Middle frontal gyrus (tissue), 1 donor: Measurements from ENCODE around the gene ABCA4.

Experiments used
- DNase-seq: peaks from one replicate; pipeline ENCODE4 v3.0.0-alpha.2; 2015; ENCODE audit warnings: low spot score; ENCODE audit errors: extremely low spot score

The ABCA4 gene

DNA sequence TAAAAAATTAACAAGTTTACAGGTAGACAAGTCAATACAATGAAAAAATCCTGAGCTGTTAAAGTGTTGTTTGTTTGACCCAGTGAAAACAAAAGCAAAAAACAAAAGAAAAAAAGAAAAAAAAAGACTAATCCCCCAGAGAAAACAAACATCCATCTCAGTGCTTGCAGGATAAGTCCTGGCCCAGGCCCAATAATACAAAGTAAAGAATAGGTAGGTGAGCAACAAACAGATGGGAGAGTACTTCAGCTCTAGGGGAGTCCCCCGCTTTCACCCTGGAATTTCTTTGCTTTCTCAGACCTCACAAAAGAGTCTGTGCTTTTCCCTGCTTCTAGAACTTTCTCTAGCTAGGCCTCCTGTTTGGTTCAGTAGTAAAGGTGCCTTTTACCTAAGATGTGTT is 70.3 kb downstream of the ABCA4 start:
- DNase-seq, result no peak

DNA sequence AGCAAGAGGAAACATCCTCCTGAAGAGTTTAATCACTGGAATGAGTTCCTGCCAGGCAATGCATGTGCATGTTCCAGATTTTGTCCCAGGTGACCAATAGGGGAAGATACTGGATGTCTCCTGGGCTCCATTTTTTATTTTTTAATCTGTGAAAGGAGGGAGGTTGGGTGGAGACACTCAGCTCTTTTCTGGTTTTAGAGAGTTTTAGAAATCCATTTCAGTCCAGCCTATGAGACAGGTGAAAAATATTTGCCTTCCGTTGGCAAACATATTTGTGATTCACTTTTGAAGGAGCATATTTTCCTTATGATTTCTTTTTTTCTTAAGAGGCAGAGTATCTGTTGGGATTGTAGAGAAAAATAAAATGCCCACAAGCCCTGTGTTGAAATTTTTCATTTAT is 70.7 kb downstream of the ABCA4 start:
- DNase-seq, result no peak

DNA sequence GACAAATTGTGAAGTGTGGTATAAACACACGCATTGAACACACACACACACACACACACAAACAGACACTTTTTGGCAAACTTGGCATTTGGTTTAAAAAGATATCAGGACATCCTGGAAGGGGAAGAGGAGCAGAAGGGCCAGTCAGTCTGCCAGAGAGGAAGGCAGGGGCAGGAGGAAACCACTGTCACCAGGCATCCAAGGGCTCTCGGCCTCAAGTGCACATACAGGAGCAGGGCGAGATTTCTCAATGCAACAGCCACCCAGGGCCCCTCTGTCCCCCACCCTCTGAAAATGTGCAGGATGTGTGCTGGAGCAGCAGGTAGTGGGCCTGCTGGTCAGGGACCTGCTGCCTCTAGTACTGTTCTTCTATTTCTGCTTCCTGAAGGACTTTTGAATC is 71.2 kb downstream of the ABCA4 start:
- DNase-seq, result no peak

- DNase-seq, result no peak
Observed at GRCh38 chr1:94048413-94049164, 72.4 kb downstream of the ABCA4 start.

DNA sequence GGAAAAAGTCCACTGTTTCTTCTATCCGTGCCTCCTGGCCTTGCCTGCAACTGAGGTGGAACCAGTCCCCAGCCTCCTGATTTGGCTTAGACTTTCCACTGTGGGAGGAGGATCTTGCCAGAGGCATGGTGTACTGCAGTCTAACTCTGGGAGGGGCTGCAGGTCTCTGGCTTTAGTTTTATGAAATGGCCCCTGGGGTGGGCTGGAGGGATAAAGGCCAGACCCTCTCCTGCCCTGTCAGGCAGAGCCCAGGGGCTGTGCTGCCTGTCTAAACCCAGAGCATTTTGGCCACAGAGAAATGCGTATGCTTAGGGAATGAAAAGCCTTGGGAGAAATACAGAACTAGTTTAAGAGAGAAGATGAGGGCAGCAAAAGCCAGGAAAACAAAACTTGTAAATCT is 73.0 kb downstream of the ABCA4 start:
- DNase-seq, result no peak

GRCh38 chr1:94045465-94046056 is 75.4 kb downstream of the ABCA4 start:
- DNase-seq, result peak; percentile 53

DNA sequence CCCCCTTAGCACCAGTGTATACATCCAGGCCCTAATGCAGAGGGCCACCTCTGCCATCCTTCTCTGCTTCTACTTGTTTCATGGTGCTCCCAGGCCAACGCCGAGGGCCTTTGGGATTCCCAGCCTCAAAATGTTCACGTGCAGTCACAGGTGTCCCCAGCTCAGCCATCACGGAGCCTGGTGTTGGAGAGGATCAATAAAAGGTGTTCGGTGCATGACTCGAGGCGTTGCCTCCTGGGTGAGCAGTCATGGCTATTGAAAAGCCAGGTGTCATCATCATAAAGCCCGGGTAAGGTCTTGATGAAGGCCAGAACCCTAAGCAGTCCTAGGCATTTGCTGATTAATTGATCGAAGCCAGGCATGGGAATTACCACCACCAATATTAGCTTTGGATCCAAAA is 76.1 kb downstream of the ABCA4 start:
- DNase-seq, result no peak

DNA sequence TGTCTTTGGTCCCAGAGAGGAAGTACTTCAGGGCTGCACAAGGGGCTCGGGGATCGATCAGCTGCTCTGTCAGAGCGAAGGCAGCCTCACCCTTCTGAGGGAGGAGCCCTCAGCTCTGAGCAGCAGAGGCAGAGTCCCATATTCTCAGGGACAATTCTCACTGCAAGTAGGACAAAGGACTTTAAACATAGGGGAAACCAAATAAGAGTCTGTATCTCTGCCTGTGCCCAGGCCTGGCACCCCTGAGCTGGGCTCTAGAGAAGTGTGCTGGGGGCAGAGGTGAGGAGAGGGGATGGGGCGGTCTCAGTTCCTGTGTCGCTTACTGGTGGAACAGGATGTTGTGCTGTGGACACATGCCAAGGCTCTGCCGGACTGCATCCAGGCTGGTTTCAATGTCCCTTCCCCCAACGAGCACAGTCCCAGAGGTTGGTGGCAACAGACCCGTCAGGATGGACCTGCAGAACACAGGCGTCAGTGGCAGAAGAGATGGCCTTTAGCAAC is 76.6 kb downstream of the ABCA4 start:
- DNase-seq, result no peak

- no peak for DNase-seq
Observed at GRCh38 chr1:94043738-94044289, 77.1 kb downstream of the ABCA4 start.

DNA sequence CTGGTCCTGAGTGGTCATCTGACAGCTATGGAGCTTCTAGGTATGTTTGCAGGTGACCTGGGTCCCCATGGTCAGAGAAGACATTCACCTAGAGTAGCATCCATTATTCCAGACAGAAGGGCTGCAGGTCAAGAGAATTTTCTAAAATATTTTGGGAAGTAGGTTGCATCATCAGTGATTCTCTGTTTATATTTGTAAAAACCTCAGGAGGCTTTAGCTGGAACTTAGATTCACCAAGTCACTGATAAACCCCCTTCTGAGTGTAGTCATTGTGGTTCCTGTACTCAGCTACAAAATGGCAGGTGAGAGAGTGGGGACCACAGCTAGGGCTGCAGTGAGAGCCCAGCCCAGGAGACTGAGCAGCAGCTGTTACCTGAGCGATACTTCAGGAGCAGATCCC is 78.6 kb downstream of the ABCA4 start:
- DNase-seq, result no peak

GRCh38 chr1:94039871-94040569 is 80.9 kb downstream of the ABCA4 start:
- no peak for DNase-seq

DNA sequence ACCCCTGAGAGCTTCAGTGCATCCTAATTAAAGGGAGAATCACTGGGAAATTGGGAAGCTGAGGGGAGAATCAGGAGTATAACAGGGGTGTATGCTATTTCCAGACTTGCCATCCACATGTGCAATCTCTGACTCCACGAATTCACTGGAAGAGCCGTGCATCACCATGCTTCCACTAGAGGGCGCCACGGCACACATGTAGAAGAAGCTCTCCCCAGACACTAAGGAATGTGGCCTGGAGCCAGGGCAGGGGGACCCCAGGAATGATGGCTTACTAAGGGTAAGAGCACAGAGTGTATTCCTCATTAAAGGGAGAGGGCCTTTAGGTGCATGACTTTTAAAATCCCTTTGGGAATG is 81.5 kb downstream of the ABCA4 start:
- peak; percentile 46 for DNase-seq

DNA sequence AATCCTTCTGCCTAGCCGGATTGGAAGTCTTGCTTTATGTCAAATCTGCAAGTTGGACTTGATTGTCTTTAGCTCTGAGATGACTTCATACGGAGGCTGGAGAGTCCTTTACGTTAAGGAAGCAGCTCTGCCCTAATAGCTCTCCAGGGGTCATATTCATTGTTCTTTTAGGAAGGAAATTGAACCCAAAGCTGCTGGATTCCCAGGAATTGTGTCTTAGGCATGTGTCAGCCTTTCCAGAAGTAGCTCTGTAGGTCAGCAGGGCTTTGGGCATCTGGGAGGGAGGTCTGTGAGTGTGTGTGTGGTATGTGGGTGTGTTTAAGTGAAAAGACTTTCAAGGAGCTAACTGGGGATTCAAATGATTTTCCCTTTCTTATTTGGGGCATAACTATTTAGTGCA is 82.4 kb downstream of the ABCA4 start:
- no peak for DNase-seq

DNA sequence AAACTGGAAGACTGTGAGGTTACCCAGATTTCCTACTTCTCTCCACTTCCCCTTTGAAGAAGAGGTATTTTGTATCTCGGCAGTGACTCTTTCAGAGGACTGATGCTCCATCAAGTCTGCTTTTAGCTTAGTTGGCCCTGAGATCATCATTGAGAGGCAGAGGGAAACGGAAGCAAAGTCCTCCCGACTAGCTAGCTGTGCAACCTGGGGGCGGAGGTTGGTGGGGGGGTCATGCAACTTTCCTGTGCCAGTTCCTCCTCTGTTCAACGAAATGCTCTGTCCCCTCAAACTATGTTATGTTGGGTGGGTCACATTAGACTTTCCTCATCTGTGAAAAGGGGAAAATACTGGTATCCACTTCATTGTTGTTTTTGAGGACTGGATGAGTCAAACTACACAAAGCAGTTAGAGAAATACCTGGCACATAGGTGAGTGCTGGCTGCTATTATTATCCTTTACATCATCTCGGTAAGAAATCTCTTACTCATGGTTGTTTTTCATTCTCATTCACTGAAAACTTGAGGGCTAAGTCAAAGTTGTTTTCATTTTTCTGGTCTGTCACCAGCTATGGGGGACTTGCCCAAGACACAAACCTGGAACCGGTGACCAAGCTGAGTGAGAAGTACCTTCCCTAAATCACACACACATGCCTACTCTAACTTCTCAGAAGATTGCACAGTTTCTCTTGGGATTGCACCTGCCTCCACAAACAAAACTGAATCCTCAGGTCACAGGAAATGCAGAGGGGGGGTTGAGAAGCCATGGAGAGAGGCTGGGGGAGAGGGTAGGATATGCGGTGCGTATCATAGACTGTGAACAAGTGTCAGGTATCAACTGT is 83.3 kb downstream of the ABCA4 start:
- DNase-seq, result no peak

DNA sequence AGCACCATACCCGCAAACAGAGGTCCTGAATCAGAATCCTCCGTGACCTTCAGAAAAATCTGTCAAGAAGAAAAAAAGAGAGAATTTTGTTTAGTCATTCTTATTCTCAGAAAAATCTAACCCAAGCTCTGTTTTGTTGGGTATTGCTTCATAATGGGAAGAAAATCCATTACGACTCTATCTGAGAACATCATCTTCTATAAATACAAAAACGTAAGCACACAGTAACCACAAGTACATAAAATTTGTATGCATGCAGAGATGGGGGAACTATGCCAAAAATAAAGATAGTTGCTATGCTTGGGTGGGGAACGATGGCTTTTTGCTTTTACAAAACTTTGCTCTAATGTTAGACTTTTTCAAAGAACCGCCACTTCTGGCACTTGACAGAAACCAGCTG is 84.2 kb downstream of the ABCA4 start:
- no peak for DNase-seq

GRCh38 chr1:94033849-94034248 is 87.1 kb downstream of the ABCA4 start:
- DNase-seq, result no peak

- DNase-seq, result no peak
Observed at GRCh38 chr1:94032637-94033036, 88.3 kb downstream of the ABCA4 start.

- DNase-seq, result no peak
Observed at GRCh38 chr1:94031591-94031990, 89.4 kb downstream of the ABCA4 start.

GRCh38 chr1:94031154-94031553 is 89.8 kb downstream of the ABCA4 start:
- DNase-seq, result no peak

DNA sequence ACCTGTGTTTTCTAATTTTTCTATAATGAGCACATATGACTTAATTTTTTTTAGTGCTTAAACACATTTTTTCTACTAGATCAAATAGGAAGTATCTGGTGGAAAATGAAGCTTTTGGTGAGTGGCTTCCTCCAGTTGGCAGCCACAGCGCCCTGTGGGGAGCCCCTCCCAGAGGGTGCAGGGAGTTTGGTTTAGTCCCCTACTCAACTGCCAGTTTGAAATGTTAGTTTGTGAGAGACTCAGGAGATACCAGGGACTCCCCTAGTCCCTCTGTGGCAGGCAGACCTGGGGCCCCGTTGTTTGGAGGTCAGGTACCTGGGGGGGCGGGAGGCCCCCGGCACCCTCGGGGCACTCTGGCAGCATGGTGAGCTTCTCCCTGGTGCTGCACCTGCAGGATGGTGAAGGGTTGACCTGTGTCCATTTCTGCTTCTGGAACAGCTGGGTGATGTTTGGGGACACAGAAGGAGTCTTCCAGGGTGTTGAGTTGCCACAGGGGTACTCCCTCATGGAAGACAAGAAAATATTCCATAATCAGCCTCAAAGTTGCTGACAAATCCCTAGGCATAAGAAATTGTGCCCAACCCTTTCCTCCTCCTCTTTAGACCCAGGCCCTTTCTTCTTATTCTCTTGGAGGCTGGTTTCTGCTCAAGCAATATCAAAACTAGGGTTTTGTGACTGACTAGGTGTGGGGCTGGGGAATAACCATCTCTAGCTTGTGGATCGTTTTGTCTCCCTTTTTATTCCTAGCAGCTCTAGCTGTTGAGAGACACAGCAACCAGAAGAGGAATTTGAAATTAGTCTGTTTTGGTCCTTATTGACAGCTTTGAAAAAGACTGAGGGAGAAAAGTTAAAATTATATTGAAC is 91.6 kb downstream of the ABCA4 start:
- no peak for DNase-seq
